ENCODE measurements around the gene UGDH.

- no peak for TF ChIP-seq CTCF (IDR thresholded peaks at IDR 0.05; ENCODE audit: extremely low read depth in 1 of 2, insufficient read depth in 1 of 2, low read depth in 1 of 2, low read length in 2 of 2)
- no peak for TF ChIP-seq POLR2A (IDR thresholded peaks at IDR 0.05; ENCODE audit: low read depth, low read length)
- no peak for TF ChIP-seq MAX (IDR thresholded peaks at IDR 0.05; ENCODE audit: insufficient read depth, insufficient read length)
- no peak for TF ChIP-seq EZH2 (IDR thresholded peaks at IDR 0.05; ENCODE audit: borderline replicate concordance, low read depth, low read length, severe bottlenecking)
- no peak for TF ChIP-seq GATA2 (IDR thresholded peaks at IDR 0.05; ENCODE audit: insufficient read depth, insufficient read length, low read depth, low read length)
- no peak for TF ChIP-seq MYC (IDR thresholded peaks at IDR 0.05; ENCODE audit: low read depth, low read length)
Measured at GRCh38 chr4:39533541-39533940, 6.3 kb upstream of the UGDH start.
